IgD-negative memory B cell (primary cell): ENCODE results near the gene MPP4. TPM values are rescaled to one million over a fixed set of nuclear protein-coding genes. Genes with fewer than 3 reads are reported as not detected.
A peak's percentile ranks its signal among the peaks of the same experiment; 100 is the strongest.

Source experiments
- H3K27ac Mint-ChIP-seq, 3 donors: one replicate each; pipeline ENCODE4 v1.8.0; 2020 to 2022; ENCODE audit warnings: mild to moderate bottlenecking in 3 of 3, mixed read lengths in 3 of 3, moderate library complexity in 1 of 3
- H3K27me3 Mint-ChIP-seq: one replicate; pipeline ENCODE4 v1.8.0; 2021; ENCODE audit warnings: mixed read lengths
- H3K36me3 Mint-ChIP-seq: one replicate; pipeline ENCODE4 v1.8.0; 2020; ENCODE audit warnings: mild to moderate bottlenecking, mixed read lengths
- H3K4me1 Mint-ChIP-seq, 3 donors: one replicate each; pipeline ENCODE4 v1.8.0; 2020 to 2022; ENCODE audit warnings: mixed read lengths in 3 of 3, mild to moderate bottlenecking in 1 of 3
- H3K4me3 Mint-ChIP-seq, 4 donors: one replicate each; pipeline ENCODE4 v1.8.0; 2020 to 2022; ENCODE audit warnings: mild to moderate bottlenecking in 4 of 4, mixed read lengths in 4 of 4, moderate library complexity in 3 of 4
- H3K9me3 Mint-ChIP-seq, 3 donors: one replicate each; pipeline ENCODE4 v1.8.0; 2020 to 2021; ENCODE audit warnings: mixed read lengths in 3 of 3, mild to moderate bottlenecking in 1 of 3
- polyA plus RNA-seq: library from polyadenylated mRNA; unstranded; fragments of 300-500 nt; fragmentation: Illumina TruSeq; gene quantifications from one replicate; pipeline ENCODE4 v1.2.3, GENCODE V29; 2021

Gene MPP4
- polyA plus RNA-seq, 1 donor from 2014 or later = not detected

DNA sequence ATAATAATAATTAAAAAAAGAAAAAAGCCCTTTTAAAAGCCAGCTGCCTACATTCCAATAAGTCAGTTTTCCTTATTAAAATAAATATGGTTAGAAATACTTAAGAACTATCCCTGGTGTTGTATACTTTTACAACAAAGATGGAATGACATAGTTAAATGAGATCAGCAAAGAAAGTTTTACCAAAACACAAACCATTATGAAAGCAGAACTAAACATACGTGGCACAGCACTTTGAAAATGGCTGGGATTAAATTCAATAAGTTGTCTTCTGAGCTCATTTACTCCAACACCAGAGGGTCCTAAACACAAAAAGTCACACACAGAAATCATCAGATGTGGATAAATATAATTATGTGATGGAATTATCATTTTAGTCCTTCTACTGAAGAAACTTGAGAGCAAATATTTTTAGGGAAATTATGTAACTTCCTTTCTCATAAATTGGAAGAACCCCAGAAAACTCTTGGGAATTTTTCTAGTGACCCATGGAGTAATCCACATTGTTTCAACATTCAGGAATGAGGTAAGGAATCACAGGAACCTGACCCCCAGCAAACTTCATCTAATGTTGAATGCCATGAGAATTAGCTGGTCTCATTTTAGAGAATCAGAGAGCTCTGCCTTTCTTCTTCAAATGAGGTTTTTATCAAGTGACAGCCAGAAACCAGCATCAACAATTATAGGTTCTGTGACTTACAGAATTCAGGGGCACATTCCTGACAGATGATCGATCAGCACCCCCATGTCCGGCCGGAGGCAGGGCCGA is 43.6 kb downstream of the MPP4 start:
- H3K27ac Mint-ChIP-seq = no peak overlapping the region
- H3K36me3 Mint-ChIP-seq = no peaks in the 10 kb centered on the region
- no peaks in the 10 kb centered on the region for H3K4me1 Mint-ChIP-seq
- no peak overlapping the region for H3K4me3 Mint-ChIP-seq
- H3K27me3 Mint-ChIP-seq = peaks cover 13% of the 10 kb centered on the region
- H3K9me3 Mint-ChIP-seq = no peaks in the 10 kb centered on the region

DNA sequence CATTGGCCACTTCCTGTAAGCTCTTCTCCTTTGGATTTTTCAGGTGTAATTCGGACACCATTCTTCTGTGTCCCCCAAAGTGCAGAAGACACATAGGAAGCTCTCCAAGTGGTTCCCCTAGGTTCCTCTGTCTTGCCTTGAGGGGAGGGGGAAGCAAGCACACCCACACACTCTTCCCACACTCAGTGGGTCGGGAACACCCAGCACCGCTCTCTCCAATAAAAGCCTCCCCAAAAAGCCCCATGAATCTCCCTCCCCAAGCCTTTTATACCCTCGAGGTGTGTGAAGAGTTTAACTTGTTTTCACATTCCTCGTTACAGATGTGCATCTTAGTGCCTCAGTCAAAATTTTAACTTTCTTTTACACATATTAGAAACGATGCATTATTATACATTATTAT is 45.2 kb downstream of the MPP4 start:
- no peak overlapping the region for H3K4me3 Mint-ChIP-seq
- no peaks in the 10 kb centered on the region for H3K4me1 Mint-ChIP-seq

DNA sequence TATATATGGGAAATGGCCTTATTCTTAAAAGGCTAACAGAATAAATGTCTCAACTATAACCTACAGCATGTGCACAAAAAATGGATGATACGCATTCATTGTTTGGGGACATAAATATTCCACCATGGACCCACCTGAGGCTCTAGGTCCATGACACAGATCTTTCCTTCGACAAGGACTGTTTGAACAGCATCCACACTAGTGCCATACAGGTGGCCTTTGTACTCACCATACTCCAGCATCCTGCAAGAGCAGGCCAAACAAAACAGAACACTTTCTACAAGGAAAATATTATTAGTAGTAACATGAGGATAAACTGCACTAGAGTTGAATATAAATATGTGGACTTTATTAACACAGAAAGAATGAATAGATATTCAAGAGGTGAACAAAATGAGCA is 49.0 kb downstream of the MPP4 start:
- Mint-ChIP-seq H3K27me3 (peaks cover 5% of the 10 kb centered on the region), H3K36me3 (no peaks in the 10 kb centered on the region), H3K9me3 (no peaks in the 10 kb centered on the region), H3K4me3 (no peak overlapping the region), H3K4me1 (no peaks in the 10 kb centered on the region), H3K27ac (no peak overlapping the region)

More for the DNA sequence above, 45.2 kb downstream of the MPP4 start:
- Mint-ChIP-seq H3K36me3 (no peaks in the 10 kb centered on the region), H3K27me3 (peaks cover 6% of the 10 kb centered on the region), H3K27ac (no peak overlapping the region), H3K9me3 (no peaks in the 10 kb centered on the region)

DNA sequence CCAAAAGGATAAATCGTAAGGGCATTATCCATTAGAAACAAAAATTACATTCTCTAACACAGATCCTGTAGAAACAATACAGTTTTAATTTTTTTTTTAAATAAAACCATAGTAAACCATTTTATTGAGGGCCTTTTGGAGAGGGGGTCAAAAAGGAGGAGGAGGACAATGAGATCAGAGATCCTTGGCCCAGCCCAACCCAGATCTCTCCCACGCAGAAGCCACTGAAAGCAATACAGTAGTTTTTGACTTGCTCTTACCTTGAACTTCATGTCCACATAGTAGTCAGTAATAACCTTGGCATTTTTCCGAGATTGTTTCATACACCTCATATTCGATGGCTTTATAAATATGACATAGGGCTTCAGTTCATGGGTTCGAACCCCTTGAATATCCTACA is 51.0 kb downstream of the MPP4 start:
- Mint-ChIP-seq H3K27me3 (peaks cover 6% of the 10 kb centered on the region), H3K4me3 (no peak overlapping the region), H3K9me3 (no peaks in the 10 kb centered on the region), H3K4me1 (peaks cover 0 to 3% (median 0%) of the 10 kb centered on the region in 3 donors), H3K27ac (no peak overlapping the region), H3K36me3 (no peaks in the 10 kb centered on the region)

DNA sequence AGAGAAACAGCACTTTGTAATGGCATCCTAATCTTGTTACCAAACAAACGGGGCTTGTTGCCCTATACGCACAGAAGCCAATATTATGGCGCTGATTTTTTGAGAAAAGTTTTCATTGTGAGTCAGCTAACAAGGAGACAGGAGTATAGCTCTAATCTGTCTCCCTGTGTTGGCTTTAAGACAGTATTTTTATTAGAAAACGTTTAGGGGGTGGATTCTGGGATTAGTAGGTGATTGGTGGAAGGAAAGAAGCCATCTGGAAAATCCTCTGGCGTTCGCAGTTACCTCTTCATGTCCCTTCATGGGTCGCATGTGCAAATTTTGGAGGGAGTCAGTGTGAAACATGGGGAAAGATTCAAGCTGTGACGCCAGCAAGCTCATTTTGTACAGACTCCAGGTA is 54.4 kb downstream of the MPP4 start:
- H3K36me3 Mint-ChIP-seq = no peaks in the 10 kb centered on the region
- H3K27me3 Mint-ChIP-seq = peaks cover 5% of the 10 kb centered on the region
- H3K4me1 Mint-ChIP-seq = peaks cover 3 to 12% (median 6%) of the 10 kb centered on the region in 3 donors
- H3K9me3 Mint-ChIP-seq = no peaks in the 10 kb centered on the region
- peak overlapping the region; percentile 36 to 95 (median 88) for H3K4me3 Mint-ChIP-seq
- H3K27ac Mint-ChIP-seq = peak overlapping the region in 2 of 3 donors; percentile 50 to 56

DNA sequence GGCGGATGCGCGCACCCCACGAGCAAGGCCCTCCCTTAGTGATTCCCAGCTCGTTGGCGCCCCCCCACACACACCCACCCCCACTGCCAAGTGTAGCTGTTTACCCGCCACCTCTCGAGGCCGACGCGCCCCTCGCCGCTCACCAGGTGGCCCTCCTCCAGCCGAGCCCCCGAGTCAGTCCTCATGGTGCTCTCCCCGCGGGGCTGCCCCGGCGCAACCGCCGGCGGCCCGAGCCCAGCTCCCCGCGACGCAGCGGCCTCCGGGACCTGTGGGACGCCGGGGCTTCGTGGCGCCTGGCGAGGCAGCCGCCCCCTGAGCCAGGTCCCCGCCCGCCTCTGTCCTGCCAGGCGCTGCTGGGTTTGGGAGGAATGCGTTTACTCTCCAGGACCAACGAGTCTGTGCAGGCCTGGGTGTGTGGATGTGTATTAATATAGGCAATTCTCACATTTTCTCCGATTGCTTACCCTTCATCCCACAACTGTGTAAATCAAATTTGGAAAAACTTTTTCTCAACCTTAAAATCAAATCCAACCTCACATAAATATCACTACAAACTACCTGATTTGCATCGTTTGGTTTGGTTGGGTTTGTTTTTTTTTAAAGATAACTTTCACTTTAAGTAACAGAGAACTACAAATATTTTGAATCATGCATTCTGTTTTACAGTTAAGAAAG is 55.1 kb downstream of the MPP4 start, which contains the start of gene TMEM237:
TMEM237 (minus strand) TSS at position 288 of the 675 bp plus-strand sequence; CDS start at position 185, 103 bp downstream.
- H3K4me1 Mint-ChIP-seq = peaks cover 3 to 12% (median 6%) of the 10 kb centered on the region in 3 donors
- no peaks in the 10 kb centered on the region for H3K36me3 Mint-ChIP-seq
- peaks cover 5% of the 10 kb centered on the region for H3K27me3 Mint-ChIP-seq
- H3K9me3 Mint-ChIP-seq = no peaks in the 10 kb centered on the region
- H3K27ac Mint-ChIP-seq = peak within 1 kb of the TSS; percentile 56 to 97 (median 97)
- H3K4me3 Mint-ChIP-seq = peak within 1 kb of the TSS; percentile 82 to 99 (median 94)

GRCh38 chr2:201642579-201643215 is 55.7 kb downstream of the MPP4 start:
- H3K4me3 Mint-ChIP-seq = peak overlapping the region; percentile 82 to 99 (median 94)
- peak overlapping the region; percentile 56 to 97 (median 97) for H3K27ac Mint-ChIP-seq
- no peaks in the 10 kb centered on the region for H3K9me3 Mint-ChIP-seq
- peaks cover 3 to 12% (median 6%) of the 10 kb centered on the region in 3 donors for H3K4me1 Mint-ChIP-seq
- peaks cover 5% of the 10 kb centered on the region for H3K27me3 Mint-ChIP-seq
- no peaks in the 10 kb centered on the region for H3K36me3 Mint-ChIP-seq

DNA sequence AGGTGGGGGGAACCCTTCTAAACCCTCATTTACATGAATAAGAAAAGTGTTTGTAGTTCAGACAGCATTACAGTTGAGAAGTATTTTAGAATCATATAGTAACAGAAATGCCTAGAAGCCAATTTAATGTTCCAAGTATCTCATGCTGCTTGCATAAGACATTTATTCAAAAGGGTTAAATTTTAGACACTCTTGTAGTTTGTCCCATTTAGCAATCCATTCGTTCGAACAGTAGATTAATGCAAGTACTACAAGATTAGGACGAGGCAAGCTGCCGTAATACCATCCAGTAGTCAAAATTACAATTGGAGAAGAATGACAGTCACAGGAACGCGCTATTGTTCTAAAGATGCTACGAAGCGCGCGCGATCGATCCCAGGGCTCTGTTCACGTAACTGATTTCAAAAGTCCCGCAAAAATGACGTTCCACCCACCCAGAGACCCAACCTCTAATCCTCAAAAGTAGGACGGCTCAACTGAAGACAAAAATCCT is 56.3 kb downstream of the MPP4 start:
- Mint-ChIP-seq H3K4me1 (peaks cover 3 to 12% (median 6%) of the 10 kb centered on the region in 3 donors), H3K36me3 (no peaks in the 10 kb centered on the region), H3K27ac (peak overlapping the region; percentile 56 to 97 (median 97)), H3K27me3 (peaks cover 5% of the 10 kb centered on the region), H3K4me3 (peak overlapping the region; percentile 82 to 99 (median 94)), H3K9me3 (no peaks in the 10 kb centered on the region)

DNA sequence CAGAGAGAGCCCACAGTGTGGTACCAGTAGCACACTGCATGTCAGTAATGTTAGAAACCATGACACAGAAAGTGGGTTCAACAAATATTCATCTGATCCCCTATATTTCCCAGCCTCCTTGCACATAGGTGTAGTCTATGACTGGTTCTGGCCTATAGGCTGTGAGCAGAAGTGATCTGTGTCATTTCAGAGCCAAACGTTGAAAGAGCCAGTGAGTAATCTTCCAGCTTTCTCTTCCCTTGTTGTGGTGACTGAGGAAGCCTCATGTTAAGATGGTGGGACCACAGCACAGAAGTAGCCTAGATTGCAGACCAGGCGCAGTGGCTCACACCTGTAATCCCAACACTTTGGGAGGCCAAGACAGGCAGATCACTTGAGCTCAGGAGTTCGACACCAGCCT is 59.2 kb downstream of the MPP4 start:
- Mint-ChIP-seq H3K27ac (no peak overlapping the region), H3K27me3 (peaks cover 3% of the 10 kb centered on the region), H3K4me1 (peaks cover 3 to 12% (median 6%) of the 10 kb centered on the region in 3 donors), H3K4me3 (no peak overlapping the region), H3K36me3 (peaks cover 3% of the 10 kb centered on the region), H3K9me3 (no peaks in the 10 kb centered on the region)

GRCh38 chr2:201638326-201638725 is 60.1 kb downstream of the MPP4 start:
- Mint-ChIP-seq H3K27me3 (no peaks in the 10 kb centered on the region), H3K36me3 (peaks cover 3% of the 10 kb centered on the region), H3K9me3 (no peaks in the 10 kb centered on the region), H3K4me1 (peaks cover 3 to 8% (median 6%) of the 10 kb centered on the region in 3 donors), H3K27ac (no peak overlapping the region), H3K4me3 (peak overlapping the region in 1 of 4 donors; percentile 2)

GRCh38 chr2:201633661-201634249 is 64.7 kb downstream of the MPP4 start:
- Mint-ChIP-seq H3K27me3 (no peaks in the 10 kb centered on the region), H3K36me3 (peaks cover 3% of the 10 kb centered on the region), H3K4me3 (no peak overlapping the region)

GRCh38 chr2:201631041-201631440 is 67.4 kb downstream of the MPP4 start:
- Mint-ChIP-seq H3K4me1 (no peaks in the 10 kb centered on the region), H3K27ac (no peak overlapping the region), H3K9me3 (peaks cover 0 to 4% (median 0%) of the 10 kb centered on the region in 3 donors), H3K4me3 (no peak overlapping the region), H3K27me3 (no peaks in the 10 kb centered on the region), H3K36me3 (peaks cover 6% of the 10 kb centered on the region)

More at GRCh38 chr2:201633661-201634249, 64.7 kb downstream of the MPP4 start:
- H3K4me1 Mint-ChIP-seq = no peaks in the 10 kb centered on the region
- H3K9me3 Mint-ChIP-seq = peaks cover 0 to 4% (median 0%) of the 10 kb centered on the region in 3 donors
- H3K27ac Mint-ChIP-seq = no peak overlapping the region

DNA sequence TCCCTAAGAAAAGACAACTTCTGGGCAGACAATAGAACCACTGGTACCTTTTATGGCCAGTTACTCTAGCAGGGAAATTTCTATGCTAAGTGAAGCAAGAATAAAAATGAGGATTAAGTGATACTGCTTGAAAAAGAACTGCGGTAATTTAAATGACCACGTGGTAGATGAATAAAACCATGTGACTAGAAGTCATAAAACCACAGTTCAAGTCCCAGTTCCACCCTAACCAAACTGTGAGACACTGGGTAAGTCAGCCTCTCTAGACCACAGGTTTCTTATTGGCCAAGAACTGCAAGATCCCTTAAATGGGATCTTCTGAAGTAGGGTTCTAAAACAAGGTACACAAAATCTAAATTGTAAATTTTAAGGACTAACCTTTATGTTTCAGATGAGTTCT is 67.9 kb downstream of the MPP4 start:
- Mint-ChIP-seq H3K27me3 (no peaks in the 10 kb centered on the region), H3K36me3 (peaks cover 6% of the 10 kb centered on the region), H3K9me3 (peaks cover 0 to 4% (median 0%) of the 10 kb centered on the region in 3 donors), H3K4me3 (no peak overlapping the region), H3K27ac (no peak overlapping the region), H3K4me1 (no peaks in the 10 kb centered on the region)

- peaks cover 0 to 4% (median 0%) of the 10 kb centered on the region in 3 donors for H3K9me3 Mint-ChIP-seq
- H3K27ac Mint-ChIP-seq = no peak overlapping the region
- peak overlapping the region in 1 of 4 donors; percentile 39 for H3K4me3 Mint-ChIP-seq
- H3K27me3 Mint-ChIP-seq = no peaks in the 10 kb centered on the region
- peaks cover 6% of the 10 kb centered on the region for H3K36me3 Mint-ChIP-seq
- no peaks in the 10 kb centered on the region for H3K4me1 Mint-ChIP-seq
Measured at GRCh38 chr2:201628545-201628944, 69.9 kb downstream of the MPP4 start.
